GM13976 (cell line): Measurements from ENCODE around the gene FDX2.

Source experiments
- DNase-seq: peaks from one replicate; pipeline ENCODE4 v3.0.0; 2012; ENCODE audit warnings: low spot score
- in situ Hi-C: fragments of 300-500 bp; cut with MboI; formaldehyde crosslinking; loops from one replicate; pipeline ENCODE4 v1.12.0; 2022; ENCODE audit warnings: low sequenced_read_pairs, mixed read lengths, inconsistent platforms; ENCODE audit not compliant: unreplicated experiment
- TF ChIP-seq, protein P1 (sequence below): IDR thresholded peaks from 2 replicates; pipeline ENCODE4 v1.5.1; 2012; ENCODE audit warnings: borderline replicate concordance, mild to moderate bottlenecking; ENCODE audit not compliant: insufficient read depth; ENCODE audit errors: extremely low read depth, missing control alignments, control extremely low read depth

Gene FDX2

GRCh38 chr19:10315335-10316214 lies at the start of gene FDX2:
Gene FDX2 (minus strand): TSS chr19:10316015. CDS start chr19:10315996, 19 bp downstream.
- in situ Hi-C loops, result no loop called here
- peak; percentile 96 for DNase-seq
- TF ChIP-seq, protein P1, sequence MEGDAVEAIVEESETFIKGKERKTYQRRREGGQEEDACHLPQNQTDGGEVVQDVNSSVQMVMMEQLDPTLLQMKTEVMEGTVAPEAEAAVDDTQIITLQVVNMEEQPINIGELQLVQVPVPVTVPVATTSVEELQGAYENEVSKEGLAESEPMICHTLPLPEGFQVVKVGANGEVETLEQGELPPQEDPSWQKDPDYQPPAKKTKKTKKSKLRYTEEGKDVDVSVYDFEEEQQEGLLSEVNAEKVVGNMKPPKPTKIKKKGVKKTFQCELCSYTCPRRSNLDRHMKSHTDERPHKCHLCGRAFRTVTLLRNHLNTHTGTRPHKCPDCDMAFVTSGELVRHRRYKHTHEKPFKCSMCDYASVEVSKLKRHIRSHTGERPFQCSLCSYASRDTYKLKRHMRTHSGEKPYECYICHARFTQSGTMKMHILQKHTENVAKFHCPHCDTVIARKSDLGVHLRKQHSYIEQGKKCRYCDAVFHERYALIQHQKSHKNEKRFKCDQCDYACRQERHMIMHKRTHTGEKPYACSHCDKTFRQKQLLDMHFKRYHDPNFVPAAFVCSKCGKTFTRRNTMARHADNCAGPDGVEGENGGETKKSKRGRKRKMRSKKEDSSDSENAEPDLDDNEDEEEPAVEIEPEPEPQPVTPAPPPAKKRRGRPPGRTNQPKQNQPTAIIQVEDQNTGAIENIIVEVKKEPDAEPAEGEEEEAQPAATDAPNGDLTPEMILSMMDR, result no peak

DNA sequence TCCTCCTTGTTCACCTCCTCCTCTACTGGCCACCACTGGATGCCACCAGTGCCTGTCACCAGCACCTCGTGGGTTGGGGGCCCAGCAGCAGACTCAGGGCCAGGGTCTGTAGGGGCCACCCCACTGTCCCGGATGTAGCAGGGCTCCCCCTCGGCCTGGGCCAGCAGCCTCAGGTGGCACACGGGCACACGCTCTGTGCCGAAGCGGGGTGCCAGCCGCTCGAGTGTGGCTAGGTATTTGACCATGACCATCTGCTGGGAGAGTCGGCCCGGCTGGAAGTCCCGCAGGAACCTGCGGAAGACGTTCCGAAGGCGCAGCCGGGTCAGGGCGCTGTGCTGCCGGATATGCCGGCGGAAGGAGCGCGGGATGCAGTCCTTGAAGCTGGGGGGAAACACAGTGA lies 49.7 kb upstream of the FDX2 start:
- in situ Hi-C loops, result no loop called here
- DNase-seq, result no peak
- TF ChIP-seq, protein P1, result no peak

DNA sequence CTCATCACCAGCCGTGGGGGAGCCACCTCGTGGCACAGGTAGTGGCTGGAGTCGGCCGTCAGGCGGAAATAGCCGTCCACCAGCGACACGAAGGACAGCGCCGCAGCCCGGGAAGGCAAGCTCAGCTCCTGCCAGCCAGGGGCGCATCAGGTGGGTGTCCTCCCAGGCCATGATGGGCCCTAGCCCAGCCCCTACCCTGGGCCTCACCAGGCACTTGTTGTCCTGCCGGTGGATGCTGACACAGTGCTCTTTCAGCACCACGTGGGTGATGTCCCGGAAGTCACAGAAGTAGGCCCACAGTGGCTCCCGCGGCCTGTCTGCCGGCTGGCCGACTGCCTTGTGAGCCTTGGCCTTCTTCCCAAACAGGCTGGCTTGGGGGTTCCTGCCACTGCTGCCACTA lies 48.8 kb upstream of the FDX2 start:
- in situ Hi-C loops, result no loop called here
- DNase-seq, result no peak
- TF ChIP-seq, protein P1, result no peak

DNA sequence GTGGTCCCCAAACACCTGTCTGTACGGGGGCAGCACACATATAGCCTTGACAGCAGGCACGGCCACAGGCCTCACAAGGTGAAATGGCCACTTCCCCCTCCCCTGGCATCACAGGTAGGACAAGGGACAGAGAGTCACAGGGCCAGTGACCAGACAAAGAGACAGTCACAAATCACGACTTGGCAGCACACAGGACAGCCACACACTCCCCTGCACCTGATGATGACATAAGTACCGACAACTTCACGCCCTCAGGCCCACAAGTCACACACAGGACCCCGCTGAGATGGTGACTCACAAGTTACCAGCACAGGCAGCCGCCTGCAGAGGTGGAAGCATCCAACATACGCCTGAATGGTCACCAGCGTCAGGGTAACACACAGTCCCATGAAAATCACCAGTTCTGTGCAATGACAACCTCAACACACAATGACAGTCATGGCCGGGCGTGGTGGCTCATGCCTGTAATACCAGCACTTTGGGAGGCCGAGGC lies 48.0 kb upstream of the FDX2 start:
- DNase-seq, result no peak
- in situ Hi-C loops, result no loop called here
- TF ChIP-seq, protein P1, result no peak

- in situ Hi-C loops, result no loop called here
- no peak for DNase-seq
- TF ChIP-seq, protein P1, result no peak
Measured at GRCh38 chr19:10362259-10362658, 46.4 kb upstream of the FDX2 start.

- in situ Hi-C loops, result no loop called here
- TF ChIP-seq, protein P1, result no peak
- DNase-seq, result peak; percentile 26
Measured at GRCh38 chr19:10361569-10362011, 45.8 kb upstream of the FDX2 start.
